ENCODE results near the gene KDM4B.

DNA sequence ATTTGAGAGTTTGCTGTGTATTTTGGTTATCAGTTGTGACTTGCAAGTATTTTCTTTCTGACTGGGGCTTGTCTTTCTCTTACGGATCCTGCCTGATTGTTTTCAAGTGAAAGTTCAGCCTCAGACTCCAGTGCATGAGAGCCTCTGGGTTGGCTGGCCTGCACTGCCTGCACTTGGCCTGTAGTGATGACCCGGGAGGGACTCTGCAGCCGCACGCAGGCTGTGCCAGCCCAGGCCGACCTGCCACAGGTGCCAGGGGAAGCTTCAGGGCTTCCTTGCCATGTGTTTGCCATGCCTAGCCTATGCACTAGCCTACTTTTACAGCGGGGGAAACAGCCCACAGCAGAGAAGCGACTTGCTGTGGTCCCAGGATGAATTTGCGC, 77.0 kb downstream of the KDM4B start:
- TF ChIP-seq CTCF (IDR thresholded peaks at IDR 0.05; ENCODE audit: control extremely low read depth in 1 of 3, insufficient read depth in 1 of 3, low read depth in 1 of 3, low read length in 3 of 3) = no peak
- no peak for TF ChIP-seq RNF2 (IDR thresholded peaks at IDR 0.05; ENCODE audit: borderline replicate concordance, low read depth, low read length, missing control alignments, poor library complexity, severe bottlenecking)
- TF ChIP-seq POLR2A (IDR thresholded peaks at IDR 0.05; ENCODE audit: control extremely low read depth in 1 of 2, low read depth in 2 of 2, low read length in 2 of 2) = no peak
- TF ChIP-seq EZH2 (IDR thresholded peaks at IDR 0.05; ENCODE audit: low read depth, low read length, severe bottlenecking) = no peak
- TF ChIP-seq SIRT6 (IDR thresholded peaks at IDR 0.05; ENCODE audit: low read length) = no peak
- TF ChIP-seq BRCA1 (IDR thresholded peaks at IDR 0.05; ENCODE audit: low read depth, low read length) = no peak
- no peak for TF ChIP-seq BACH1 (IDR thresholded peaks at IDR 0.05; ENCODE audit: low read length)
- no peak for TF ChIP-seq EP300 (IDR thresholded peaks at IDR 0.05; ENCODE audit: borderline replicate concordance in 1 of 2, low read depth in 2 of 2, low read length in 2 of 2)
- TF ChIP-seq PHF8 (conservative IDR thresholded peaks at IDR 0.05; ENCODE audit: low read depth, low read length) = no peak
- TF ChIP-seq CHD2 (IDR thresholded peaks at IDR 0.05; ENCODE audit: low read length) = no peak
- TF ChIP-seq YY1 (IDR thresholded peaks at IDR 0.05; ENCODE audit: low read depth, low read length) = no peak
